Esophagus squamous epithelium (tissue), 5 donors: ENCODE data around the gene NDFIP2. TPM values are rescaled to one million over a fixed set of nuclear protein-coding genes. Genes with fewer than 3 reads are reported as not detected.

Experiments
- DNase-seq: peaks from one replicate; lab custom pipeline; 2025; lab: John Stamatoyannopoulos, UW
- H3K27ac ChIP-seq, 4 donors: fragments of 200-600 bp; sonication (generic); one replicate each; pipeline ENCODE4 v1.5.1; 2016 to 2019; ENCODE audit warnings: mild to moderate bottlenecking in 1 of 4
- H3K27me3 ChIP-seq, 4 donors: fragments of 200-600 bp; sonication (generic); 1 replicate in 3 of 4; 2 replicates in 1 of 4; pipeline versions ENCODE4 v1.5.1 to v1.6.0; 2017 to 2021; ENCODE audit warnings: antibody characterized with exemption in 1 of 4
- H3K36me3 ChIP-seq, 3 donors: fragments of 200-600 bp; sonication (generic); one replicate each; pipeline ENCODE4 v1.5.1; 2016 to 2019
- H3K4me1 ChIP-seq, 3 donors: fragments of 200-600 bp; sonication (generic); one replicate each; pipeline ENCODE4 v1.5.1; 2017 to 2019
- H3K4me3 ChIP-seq, 4 donors: fragments of 200-600 bp; sonication (generic); 1 replicate in 3 of 4; 2 replicates in 1 of 4; pipeline ENCODE4 v1.5.1; 2016 to 2019; ENCODE audit warnings: mild to moderate bottlenecking in 2 of 4, moderate library complexity in 1 of 4
- H3K9me3 ChIP-seq, 3 donors: fragments of 200-600 bp; sonication (generic); one replicate each; pipeline ENCODE4 v1.5.1; 2016 to 2019
- POLR2A ChIP-seq, 4 donors: fragments of 450-650 bp; IDR thresholded peaks; one replicate each; pipeline ENCODE4 v1.6.1; 2017; ENCODE audit warnings: antibody characterized with exemption in 4 of 4, mild to moderate bottlenecking in 4 of 4, moderate library complexity in 3 of 4
- WGBS, 2 donors: methylation state at CpG; one replicate each; pipeline ENCODE4 v1.1.5; 2018; 5-methylcytosine and 5-hydroxymethylcytosine counted together
- intact Hi-C: fragments of 100-400 bp; cut with DNase I; formaldehyde crosslinking; loops from one replicate; pipeline ENCODE4 v1.15.0; 2022
- total RNA-seq, 4 donors: library from RNA; depleted of rRNA; stranded (reverse); fragments of >200 nt; gene quantifications; one replicate each; pipeline ENCODE4 v1.1.0, GENCODE V29; 2016
- TF ChIP-seq, protein P1 (sequence below), 6 experiments: fragments of 450-650 bp in 4 of 6; fragments of 200-600 bp in 2 of 6; sonication (generic) in 2 of 6; IDR thresholded peaks; one replicate each; pipeline ENCODE4 v1.5.1; 2016 to 2019; ENCODE audit warnings: antibody characterized with exemption in 6 of 6, mild to moderate bottlenecking in 4 of 6, moderate library complexity in 4 of 6
- donor health status: DM: yes; HTN: yes; CAD: no.

Gene NDFIP2
- total RNA-seq, 4 donors from 2014 or later = 37.8 to 81.9 (median 54.8) TPM

DNA sequence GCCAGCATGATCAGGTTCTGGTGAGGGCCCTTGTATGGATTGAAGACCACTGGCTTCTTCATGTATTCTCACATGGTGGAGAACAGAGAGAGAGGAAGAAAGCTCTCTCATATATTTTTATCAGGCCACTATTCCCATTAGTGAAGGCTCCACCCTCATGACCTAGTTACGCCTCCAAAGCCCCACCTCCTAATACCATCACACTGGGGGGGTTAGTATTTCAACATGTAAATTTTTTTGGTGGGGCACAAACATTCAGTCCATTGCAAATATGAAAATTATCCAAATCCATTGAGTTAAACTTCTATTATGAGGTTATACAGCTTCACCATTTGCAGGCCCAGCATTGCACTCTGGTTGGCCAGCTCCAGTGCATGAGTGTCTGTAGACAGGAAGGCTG, 41.7 kb upstream of the NDFIP2 start:
- 100% methylated on average over 1 of the region's 1 CpG for WGBS, 2 donors

DNA sequence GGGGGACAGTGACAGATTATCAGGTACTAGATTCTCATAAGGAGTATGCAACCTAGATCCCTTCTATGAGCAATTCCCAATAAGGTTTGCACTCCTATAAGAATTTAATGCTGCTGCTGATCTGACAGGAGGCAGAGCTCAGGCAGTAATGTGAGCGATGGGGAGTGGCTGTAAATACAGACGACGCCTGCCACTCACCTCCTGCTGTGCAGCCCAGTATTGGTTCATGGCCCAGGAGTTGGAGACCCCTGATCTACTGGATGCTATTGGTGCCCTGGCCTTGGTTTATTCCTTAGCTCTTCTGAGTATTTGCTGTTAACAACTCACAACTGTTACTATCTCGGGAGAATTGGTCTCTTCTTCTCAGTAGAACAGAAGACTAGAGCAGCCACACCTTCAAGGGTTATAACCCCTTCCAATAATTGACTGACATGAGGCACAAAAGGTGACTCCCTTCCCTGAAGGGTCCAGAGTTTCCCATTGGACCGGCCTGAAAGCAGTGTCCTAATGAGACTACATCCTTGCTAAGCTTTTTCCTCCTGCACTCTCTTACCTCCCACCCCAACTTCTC, 39.9 kb upstream of the NDFIP2 start:
- peak overlapping the region in 1 of 4 donors; percentile 13 for H3K27ac ChIP-seq
- TF ChIP-seq, protein P1, sequence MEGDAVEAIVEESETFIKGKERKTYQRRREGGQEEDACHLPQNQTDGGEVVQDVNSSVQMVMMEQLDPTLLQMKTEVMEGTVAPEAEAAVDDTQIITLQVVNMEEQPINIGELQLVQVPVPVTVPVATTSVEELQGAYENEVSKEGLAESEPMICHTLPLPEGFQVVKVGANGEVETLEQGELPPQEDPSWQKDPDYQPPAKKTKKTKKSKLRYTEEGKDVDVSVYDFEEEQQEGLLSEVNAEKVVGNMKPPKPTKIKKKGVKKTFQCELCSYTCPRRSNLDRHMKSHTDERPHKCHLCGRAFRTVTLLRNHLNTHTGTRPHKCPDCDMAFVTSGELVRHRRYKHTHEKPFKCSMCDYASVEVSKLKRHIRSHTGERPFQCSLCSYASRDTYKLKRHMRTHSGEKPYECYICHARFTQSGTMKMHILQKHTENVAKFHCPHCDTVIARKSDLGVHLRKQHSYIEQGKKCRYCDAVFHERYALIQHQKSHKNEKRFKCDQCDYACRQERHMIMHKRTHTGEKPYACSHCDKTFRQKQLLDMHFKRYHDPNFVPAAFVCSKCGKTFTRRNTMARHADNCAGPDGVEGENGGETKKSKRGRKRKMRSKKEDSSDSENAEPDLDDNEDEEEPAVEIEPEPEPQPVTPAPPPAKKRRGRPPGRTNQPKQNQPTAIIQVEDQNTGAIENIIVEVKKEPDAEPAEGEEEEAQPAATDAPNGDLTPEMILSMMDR (IDR thresholded peaks at IDR 0.05) = no peak
- TF ChIP-seq POLR2A (IDR thresholded peaks at IDR 0.05) = no peak
- H3K4me1 ChIP-seq = no peaks in the 10 kb centered on the region
- intact Hi-C loops = no loop called here
- no peak overlapping the region for H3K4me3 ChIP-seq
- DNase-seq = no peak
- H3K36me3 ChIP-seq = no peaks in the 10 kb centered on the region
- H3K9me3 ChIP-seq = no peaks in the 10 kb centered on the region
- no peaks in the 10 kb centered on the region for H3K27me3 ChIP-seq
- 83 to 96% methylated on average over 5 of the region's 5 CpGs for WGBS, 2 donors

More for the DNA sequence above, 41.7 kb upstream of the NDFIP2 start:
- TF ChIP-seq, protein P1 (IDR thresholded peaks at IDR 0.05) = no peak
- no peak for TF ChIP-seq POLR2A (IDR thresholded peaks at IDR 0.05)
- Histone ChIP-seq H3K4me3 (no peak overlapping the region), H3K36me3 (no peaks in the 10 kb centered on the region), H3K27ac (no peak overlapping the region), H3K4me1 (no peaks in the 10 kb centered on the region), H3K9me3 (no peaks in the 10 kb centered on the region), H3K27me3 (no peaks in the 10 kb centered on the region)
- intact Hi-C loops = no loop called here
- DNase-seq = no peak

DNA sequence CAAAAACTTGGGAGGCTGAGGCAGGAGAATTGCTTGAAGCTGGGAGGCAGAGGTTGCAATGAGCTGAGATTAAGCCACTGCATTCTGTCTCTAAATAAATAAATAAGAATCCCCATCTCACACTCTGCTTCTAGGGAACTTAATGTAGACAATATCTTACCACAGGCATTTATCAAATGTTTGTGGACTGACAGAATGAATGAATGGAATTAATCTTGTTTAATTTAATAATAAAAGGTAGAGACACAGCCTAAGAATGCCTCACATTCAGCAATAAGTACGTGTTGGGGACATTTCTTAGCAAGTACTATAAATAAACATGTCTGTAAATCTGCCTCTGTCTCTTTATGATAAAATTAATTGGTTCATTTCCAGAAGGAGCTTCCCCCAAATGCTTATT, 38.7 kb upstream of the NDFIP2 start:
- intact Hi-C loops = no loop called here
- Histone ChIP-seq H3K4me3 (no peak overlapping the region), H3K4me1 (no peaks in the 10 kb centered on the region), H3K27ac (no peak overlapping the region), H3K36me3 (no peaks in the 10 kb centered on the region), H3K27me3 (no peaks in the 10 kb centered on the region), H3K9me3 (no peaks in the 10 kb centered on the region)
- TF ChIP-seq POLR2A (IDR thresholded peaks at IDR 0.05) = no peak
- TF ChIP-seq, protein P1 (IDR thresholded peaks at IDR 0.05) = no peak
- DNase-seq = no peak
- WGBS, 2 donors = 33 to 85% methylated on average over 1 of the region's 1 CpG

DNA sequence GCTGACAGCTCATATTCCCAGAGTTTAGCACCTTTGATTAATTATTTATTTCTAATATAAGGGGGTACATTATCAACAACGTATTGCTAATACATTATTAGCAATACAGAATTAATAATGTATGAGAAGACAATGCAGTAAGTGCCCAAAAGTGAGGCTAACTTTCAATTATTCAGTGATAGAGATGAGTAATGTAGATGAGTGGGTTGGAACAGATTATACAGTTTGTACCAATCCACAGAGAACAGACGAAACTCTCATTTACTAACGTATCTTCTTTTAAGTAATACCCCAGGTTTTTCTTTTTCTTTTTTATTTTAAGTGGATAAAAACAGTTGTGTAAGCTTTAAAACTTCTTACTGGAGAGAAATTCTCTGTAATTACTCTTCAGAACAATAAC, 38.2 kb upstream of the NDFIP2 start:
- no peaks in the 10 kb centered on the region for H3K36me3 ChIP-seq
- DNase-seq = no peak
- no peaks in the 10 kb centered on the region for H3K4me1 ChIP-seq
- intact Hi-C loops = no loop called here
- WGBS, 2 donors = 82 to 88% methylated on average over 3 of the region's 3 CpGs
- H3K27ac ChIP-seq = no peak overlapping the region
- H3K27me3 ChIP-seq = no peaks in the 10 kb centered on the region
- no peak for TF ChIP-seq POLR2A (IDR thresholded peaks at IDR 0.05)
- TF ChIP-seq, protein P1 (IDR thresholded peaks at IDR 0.05) = no peak
- no peak overlapping the region for H3K4me3 ChIP-seq
- no peaks in the 10 kb centered on the region for H3K9me3 ChIP-seq

DNA sequence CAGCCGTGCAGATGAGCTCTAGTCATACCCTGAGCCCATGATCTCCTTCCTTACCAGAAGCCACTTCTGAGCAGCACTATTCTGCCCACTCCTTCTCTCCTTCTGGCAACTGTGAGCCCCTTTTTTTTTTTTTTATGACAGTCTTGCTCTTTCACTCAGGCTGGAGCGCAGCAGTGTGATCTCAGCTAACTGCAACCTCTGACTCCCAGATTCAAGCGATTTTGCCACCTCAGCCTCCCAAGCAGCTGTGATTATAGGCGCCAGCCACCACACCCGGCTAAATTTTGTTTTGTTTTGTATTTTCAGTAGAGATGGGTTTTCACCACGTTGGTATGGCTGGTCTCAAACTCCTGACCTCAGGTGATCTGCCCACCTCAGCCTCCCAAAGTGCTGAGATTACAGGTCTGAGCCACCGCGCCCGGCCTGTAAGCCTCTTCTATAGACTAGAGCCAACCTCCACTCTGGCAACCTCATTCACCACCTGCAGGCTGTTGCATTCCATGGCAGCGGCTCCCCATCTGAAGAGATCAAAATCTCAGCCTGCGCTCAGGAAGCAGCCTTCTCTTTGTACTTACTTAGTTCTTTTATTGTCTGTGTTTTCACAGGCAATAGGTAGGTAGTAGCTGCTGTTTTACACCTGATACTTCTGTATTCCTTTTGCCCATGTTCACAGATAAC, 34.8 kb upstream of the NDFIP2 start:
- H3K9me3 ChIP-seq = no peaks in the 10 kb centered on the region
- intact Hi-C loops = no loop called here
- no peak for DNase-seq
- no peak for TF ChIP-seq POLR2A (IDR thresholded peaks at IDR 0.05)
- TF ChIP-seq, protein P1 (IDR thresholded peaks at IDR 0.05) = no peak
- H3K36me3 ChIP-seq = no peaks in the 10 kb centered on the region
- H3K27me3 ChIP-seq = no peaks in the 10 kb centered on the region
- no peak overlapping the region for H3K27ac ChIP-seq
- no peaks in the 10 kb centered on the region for H3K4me1 ChIP-seq
- WGBS, 2 donors = 87 to 88% methylated on average over 11 of the region's 11 CpGs
- no peak overlapping the region for H3K4me3 ChIP-seq
